ENCODE data around the gene KIF3B. TPM values are rescaled to one million over a fixed set of nuclear protein-coding genes. Genes with fewer than 3 reads are reported as not detected.
A peak's percentile ranks its signal among the peaks of the same experiment; 100 is the strongest.

Gene KIF3B
- total and polyA plus RNA-seq, 2 of the 13 experiments (the other 11 are each of a cell fraction or from before 2014, with no cell fraction given) = 23.6 to 28.8 TPM

- TF ChIP-seq LBX2 (CRISPR knock-in tag; IDR thresholded peaks at IDR 0.05; ENCODE audit: borderline replicate concordance) = no peak
- TF ChIP-seq ZNF121 (CRISPR knock-in tag; IDR thresholded peaks at IDR 0.05) = no peak
- no peak for TF ChIP-seq ZBTB8A (CRISPR knock-in tag; IDR thresholded peaks at IDR 0.05; ENCODE audit: borderline replicate concordance, low read depth)
- TF ChIP-seq FOSL2 (CRISPR knock-in tag; IDR thresholded peaks at IDR 0.05) = peak; percentile 36; the same call in 1 of the 2 replicates
- no peak for TF ChIP-seq GABPB1 (CRISPR knock-in tag; IDR thresholded peaks at IDR 0.05)
- no peak for TF ChIP-seq ZFP36L1 (CRISPR knock-in tag; IDR thresholded peaks at IDR 0.05)
- TF ChIP-seq MAFK (conservative IDR thresholded peaks at IDR 0.05 in 1 of 2, IDR thresholded peaks at IDR 0.05 in 1 of 2; ENCODE audit: low read length in 2 of 2) = no peak
- TF ChIP-seq HIVEP1 (CRISPR knock-in tag; IDR thresholded peaks at IDR 0.05) = no peak
- no peak for TF ChIP-seq ZNF83 (CRISPR knock-in tag; IDR thresholded peaks at IDR 0.05; ENCODE audit: borderline replicate concordance)
- no peak for TF ChIP-seq ZNF235 (CRISPR knock-in tag; IDR thresholded peaks at IDR 0.05; ENCODE audit: borderline replicate concordance)
- peak; percentile 100 for TF ChIP-seq ZNF770 (CRISPR knock-in tag; IDR thresholded peaks at IDR 0.05)
- no peak for TF ChIP-seq RNF2 (conservative IDR thresholded peaks at IDR 0.05; ENCODE audit: low read depth)
- no peak for TF ChIP-seq YY1 (IDR thresholded peaks at IDR 0.05; ENCODE audit: insufficient read depth, insufficient replicate concordance, low read depth, low read length)
- no peak for TF ChIP-seq PCBP2 (optimal IDR thresholded peaks at IDR 0.05; ENCODE audit: low read depth, low read length, poor library complexity, severe bottlenecking)
- TF ChIP-seq BCLAF1 (IDR thresholded peaks at IDR 0.05) = no peak
- no peak for TF ChIP-seq NKX3-1 (CRISPR knock-in tag; IDR thresholded peaks at IDR 0.05)
- no peak for TF ChIP-seq PLSCR1 (CRISPR knock-in tag; IDR thresholded peaks at IDR 0.05; ENCODE audit: borderline replicate concordance)
- TF ChIP-seq ZSCAN5A (CRISPR knock-in tag; IDR thresholded peaks at IDR 0.05; ENCODE audit: borderline replicate concordance) = no peak
- no peak for TF ChIP-seq ZNF746 (CRISPR knock-in tag; IDR thresholded peaks at IDR 0.05)
- TF ChIP-seq HNRNPLL (IDR thresholded peaks at IDR 0.05; ENCODE audit: low read depth, low read length, poor library complexity, severe bottlenecking) = no peak
- no peak for TF ChIP-seq STAT5B (CRISPR knock-in tag; IDR thresholded peaks at IDR 0.05)
- TF ChIP-seq ZNF557 (CRISPR knock-in tag; IDR thresholded peaks at IDR 0.05) = no peak
- TF ChIP-seq FOXK2 (IDR thresholded peaks at IDR 0.05) = no peak
- TF ChIP-seq KDM5B (CRISPR knock-in tag; IDR thresholded peaks at IDR 0.05; ENCODE audit: borderline replicate concordance) = no peak
These were observed 14.0 kb upstream of the KIF3B start (continued) for GRCh38 chr20:32263398-32263954.
